ENCODE results near the gene SENP1. TPM values are rescaled to one million over a fixed set of nuclear protein-coding genes. Genes with fewer than 3 reads are reported as not detected.

SENP1 gene
- total RNA-seq, 1 experiment from 2014 or later, result 41.6 TPM

DNA sequence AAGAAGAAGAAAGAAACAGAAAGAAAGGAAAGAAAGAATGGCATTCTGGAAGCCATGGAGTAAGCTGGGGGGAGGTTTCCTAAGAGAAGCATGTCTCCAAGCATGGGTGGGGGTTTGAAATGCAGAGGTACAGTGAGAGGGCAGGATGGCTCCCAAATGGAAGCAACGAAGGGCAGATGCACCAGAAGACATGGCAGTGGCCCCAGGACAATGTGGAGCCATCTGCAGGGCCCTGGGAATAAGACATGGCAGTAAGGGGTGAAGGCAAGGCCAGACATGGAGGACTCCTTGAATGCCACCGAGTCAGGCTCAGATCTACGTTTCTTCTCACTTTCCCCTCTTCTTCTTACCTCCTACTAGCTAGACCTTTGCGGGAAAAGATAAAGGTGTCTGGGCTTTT is 96.9 kb downstream of the SENP1 start:
- Histone ChIP-seq H3K36me3 (ENCODE audit: insufficient read depth, low read length, poor library complexity, severe bottlenecking) (no peaks in the 10 kb centered on the region), H3K4me1 (ENCODE audit: insufficient read depth, low read length, poor library complexity, severe bottlenecking) (peaks cover 6% of the 10 kb centered on the region), H3K9me3 (ENCODE audit: low read depth, low read length, poor library complexity, severe bottlenecking) (no peaks in the 10 kb centered on the region), H3K27me3 (replicated peaks; ENCODE audit: insufficient read depth, low read depth, low read length, poor library complexity) (peaks cover 70% of the 10 kb centered on the region), H3K27ac (ENCODE audit: low read depth, low read length, poor library complexity, severe bottlenecking) (no peak overlapping the region), H3K4me3 (ENCODE audit: low read depth, low read length, poor library complexity, severe bottlenecking) (no peak overlapping the region)
- DNase-seq (ENCODE audit: low spot score), result no peak
- intact Hi-C loops (cut with micrococcal nuclease; ENCODE audit: unreplicated experiment), result loop anchor here (10.0 kb wide), 1 partner anchor 176 kb away; the partner anchor contains the start of gene CCDC184
- no TSS peak for BruUV-seq (replicated peaks)
- POLR2A ChIA-PET (ENCODE audit: low non-redundant PET), result no interaction called here
- CTCF ChIA-PET, result no interaction called here
- TF ChIP-seq, protein P1, sequence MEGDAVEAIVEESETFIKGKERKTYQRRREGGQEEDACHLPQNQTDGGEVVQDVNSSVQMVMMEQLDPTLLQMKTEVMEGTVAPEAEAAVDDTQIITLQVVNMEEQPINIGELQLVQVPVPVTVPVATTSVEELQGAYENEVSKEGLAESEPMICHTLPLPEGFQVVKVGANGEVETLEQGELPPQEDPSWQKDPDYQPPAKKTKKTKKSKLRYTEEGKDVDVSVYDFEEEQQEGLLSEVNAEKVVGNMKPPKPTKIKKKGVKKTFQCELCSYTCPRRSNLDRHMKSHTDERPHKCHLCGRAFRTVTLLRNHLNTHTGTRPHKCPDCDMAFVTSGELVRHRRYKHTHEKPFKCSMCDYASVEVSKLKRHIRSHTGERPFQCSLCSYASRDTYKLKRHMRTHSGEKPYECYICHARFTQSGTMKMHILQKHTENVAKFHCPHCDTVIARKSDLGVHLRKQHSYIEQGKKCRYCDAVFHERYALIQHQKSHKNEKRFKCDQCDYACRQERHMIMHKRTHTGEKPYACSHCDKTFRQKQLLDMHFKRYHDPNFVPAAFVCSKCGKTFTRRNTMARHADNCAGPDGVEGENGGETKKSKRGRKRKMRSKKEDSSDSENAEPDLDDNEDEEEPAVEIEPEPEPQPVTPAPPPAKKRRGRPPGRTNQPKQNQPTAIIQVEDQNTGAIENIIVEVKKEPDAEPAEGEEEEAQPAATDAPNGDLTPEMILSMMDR (conservative IDR thresholded peaks at IDR 0.05; ENCODE audit: low read depth, low read length), result no peak
- TF ChIP-seq EZH2 (IDR thresholded peaks at IDR 0.05; ENCODE audit: borderline replicate concordance, low read depth, low read length, poor library complexity, severe bottlenecking), result no peak

DNA sequence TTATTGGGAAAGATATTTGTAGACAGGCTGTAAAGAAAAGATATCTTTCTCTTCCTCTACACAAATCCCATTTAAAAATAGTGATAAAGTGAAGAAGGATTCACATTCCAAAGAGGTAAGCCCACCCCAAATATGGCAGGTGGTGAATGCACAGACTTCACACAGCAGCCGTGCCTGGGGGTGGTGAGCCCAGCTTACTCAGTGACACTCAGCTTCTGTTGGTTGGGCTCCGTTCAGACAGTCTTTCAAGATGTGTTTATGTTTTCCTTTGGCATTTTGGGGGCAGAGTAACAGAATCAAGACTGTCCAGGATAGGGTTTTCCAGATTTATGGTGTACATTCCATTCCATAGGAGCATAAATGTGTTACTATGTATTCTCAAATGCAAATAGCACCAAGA is 97.5 kb downstream of the SENP1 start:
- TF ChIP-seq EZH2 (IDR thresholded peaks at IDR 0.05; ENCODE audit: borderline replicate concordance, low read depth, low read length, poor library complexity, severe bottlenecking), result no peak
- Histone ChIP-seq H3K36me3 (ENCODE audit: insufficient read depth, low read length, poor library complexity, severe bottlenecking) (no peaks in the 10 kb centered on the region), H3K4me3 (ENCODE audit: low read depth, low read length, poor library complexity, severe bottlenecking) (no peak overlapping the region), H3K9me3 (ENCODE audit: low read depth, low read length, poor library complexity, severe bottlenecking) (no peaks in the 10 kb centered on the region), H3K27me3 (replicated peaks; ENCODE audit: insufficient read depth, low read depth, low read length, poor library complexity) (peaks cover 70% of the 10 kb centered on the region), H3K4me1 (ENCODE audit: insufficient read depth, low read length, poor library complexity, severe bottlenecking) (peaks cover 11% of the 10 kb centered on the region), H3K27ac (ENCODE audit: low read depth, low read length, poor library complexity, severe bottlenecking) (no peak overlapping the region)
- intact Hi-C loops (cut with micrococcal nuclease; ENCODE audit: unreplicated experiment), result loop anchor here (10.0 kb wide), 1 partner anchor 176 kb away; the partner anchor contains the start of gene CCDC184
- CTCF ChIA-PET, result no interaction called here
- DNase-seq (ENCODE audit: low spot score), result no peak
- POLR2A ChIA-PET (ENCODE audit: low non-redundant PET), result no interaction called here
- no TSS peak for BruUV-seq (replicated peaks)

DNA sequence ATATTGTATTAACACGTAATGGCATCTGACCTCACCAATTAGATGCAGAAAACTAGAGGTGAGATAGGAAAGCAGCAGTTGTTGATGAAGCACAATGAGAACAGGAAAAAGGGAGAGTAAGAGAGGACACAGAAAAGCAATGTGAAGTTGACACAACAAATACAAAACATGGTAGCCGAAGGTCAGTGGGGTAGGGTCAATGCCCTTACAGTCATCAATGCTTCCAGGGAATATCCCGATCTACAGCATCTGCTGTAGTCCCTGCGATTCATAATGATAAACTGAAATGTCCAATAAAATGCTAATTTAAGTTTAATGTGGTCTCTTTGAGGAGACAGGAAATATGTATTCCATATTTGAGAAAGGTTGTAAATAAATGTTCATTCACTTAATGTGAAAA is 98.7 kb downstream of the SENP1 start:
- H3K4me1 ChIP-seq (ENCODE audit: insufficient read depth, low read length, poor library complexity, severe bottlenecking), result peaks cover 23% of the 10 kb centered on the region
- POLR2A ChIA-PET (ENCODE audit: low non-redundant PET), result no interaction called here
- H3K4me3 ChIP-seq (ENCODE audit: low read depth, low read length, poor library complexity, severe bottlenecking), result no peak overlapping the region
- DNase-seq (ENCODE audit: low spot score), result no peak
- intact Hi-C loops (cut with micrococcal nuclease; ENCODE audit: unreplicated experiment), result loop anchor here (10.0 kb wide), 1 partner anchor 178 kb away; the partner anchor contains the start of gene CCDC184
- TF ChIP-seq EZH2 (IDR thresholded peaks at IDR 0.05; ENCODE audit: borderline replicate concordance, low read depth, low read length, poor library complexity, severe bottlenecking), result no peak
- TF ChIP-seq, protein P1 (conservative IDR thresholded peaks at IDR 0.05; ENCODE audit: low read depth, low read length), result no peak
- CTCF ChIA-PET, result no interaction called here
- H3K27me3 ChIP-seq (replicated peaks; ENCODE audit: insufficient read depth, low read depth, low read length, poor library complexity), result peaks cover 70% of the 10 kb centered on the region
- H3K36me3 ChIP-seq (ENCODE audit: insufficient read depth, low read length, poor library complexity, severe bottlenecking), result no peaks in the 10 kb centered on the region
- no peak overlapping the region for H3K27ac ChIP-seq (ENCODE audit: low read depth, low read length, poor library complexity, severe bottlenecking)
- no peaks in the 10 kb centered on the region for H3K9me3 ChIP-seq (ENCODE audit: low read depth, low read length, poor library complexity, severe bottlenecking)
- no TSS peak for BruUV-seq (replicated peaks)

DNA sequence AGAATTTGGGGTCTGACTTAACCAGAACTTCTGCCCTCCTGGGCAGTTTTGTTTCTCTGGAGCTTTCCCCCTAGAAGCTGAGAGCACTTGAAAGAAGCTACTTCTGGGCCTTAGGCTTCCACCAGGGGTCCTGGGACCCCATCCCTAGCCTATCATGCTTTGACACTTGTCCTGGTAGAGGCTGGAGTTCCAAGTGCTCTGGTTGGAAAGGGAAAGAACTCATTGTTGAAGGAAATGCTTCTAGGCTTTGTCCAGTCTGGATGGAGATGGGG is 100.2 kb downstream of the SENP1 start:
- TF ChIP-seq, protein P1 (conservative IDR thresholded peaks at IDR 0.05; ENCODE audit: low read depth, low read length), result no peak
- TF ChIP-seq EZH2 (IDR thresholded peaks at IDR 0.05; ENCODE audit: borderline replicate concordance, low read depth, low read length, poor library complexity, severe bottlenecking), result no peak
- DNase-seq (ENCODE audit: low spot score), result no peak
- POLR2A ChIA-PET (ENCODE audit: low non-redundant PET), result no interaction called here
- Histone ChIP-seq H3K36me3 (ENCODE audit: insufficient read depth, low read length, poor library complexity, severe bottlenecking) (no peaks in the 10 kb centered on the region), H3K4me3 (ENCODE audit: low read depth, low read length, poor library complexity, severe bottlenecking) (no peak overlapping the region), H3K27ac (ENCODE audit: low read depth, low read length, poor library complexity, severe bottlenecking) (no peak overlapping the region), H3K27me3 (replicated peaks; ENCODE audit: insufficient read depth, low read depth, low read length, poor library complexity) (peaks cover 73% of the 10 kb centered on the region), H3K4me1 (ENCODE audit: insufficient read depth, low read length, poor library complexity, severe bottlenecking) (peaks cover 26% of the 10 kb centered on the region), H3K9me3 (ENCODE audit: low read depth, low read length, poor library complexity, severe bottlenecking) (no peaks in the 10 kb centered on the region)
- intact Hi-C loops (cut with micrococcal nuclease; ENCODE audit: unreplicated experiment), result loop anchor here (10.0 kb wide), 1 partner anchor 179 kb away; the partner anchor contains the start of gene CCDC184
- CTCF ChIA-PET, result no interaction called here
- BruUV-seq (replicated peaks), result no TSS peak
